SW 1271 (cell line): ENCODE results near the gene ISCU.
"Not testable (repeated sequence)": the region's sequence is repeated elsewhere in the genome, so short reads cannot be mapped to it uniquely, and the experiment has no call there.

Experiments used
- DNase-seq, 2 experiments: peaks; one replicate each; lab custom pipeline; 2025; lab: John Stamatoyannopoulos, UW

ISCU gene

GRCh38 chr12:108589028-108589839, 26.8 kb downstream of the ISCU start:
- no peak for DNase-seq

- no peak for DNase-seq
Measured at GRCh38 chr12:108589840-108590229, 27.4 kb downstream of the ISCU start.

GRCh38 chr12:108590463-108590862, 28.1 kb downstream of the ISCU start:
- DNase-seq: not testable (repeated sequence)

GRCh38 chr12:108591267-108591980, 29.0 kb downstream of the ISCU start:
- DNase-seq: no peak

GRCh38 chr12:108592033-108592909, 29.9 kb downstream of the ISCU start:
- no peak for DNase-seq

- no peak for DNase-seq
Measured at GRCh38 chr12:108594323-108594903, 32.0 kb downstream of the ISCU start.

- DNase-seq: no peak
Measured at GRCh38 chr12:108594960-108595710, 32.7 kb downstream of the ISCU start.

- DNase-seq: no peak
Measured at GRCh38 chr12:108595711-108596647, 33.6 kb downstream of the ISCU start.

- DNase-seq: no peak
Measured at GRCh38 chr12:108596854-108597558, 34.6 kb downstream of the ISCU start.

GRCh38 chr12:108597559-108598471, 35.4 kb downstream of the ISCU start, which contains the start of gene TMEM119:
Gene TMEM119 (minus strand): TSS chr12:108598084. CDS start chr12:108592383, 5,701 bp downstream.
- no peak for DNase-seq

- DNase-seq: no peak
Measured at GRCh38 chr12:108598553-108599250, 36.3 kb downstream of the ISCU start.

GRCh38 chr12:108599541-108599940, 37.1 kb downstream of the ISCU start:
- DNase-seq: no peak

- no peak for DNase-seq
Measured at GRCh38 chr12:108599948-108600701, 37.7 kb downstream of the ISCU start.

GRCh38 chr12:108600702-108601007, 38.3 kb downstream of the ISCU start:
- DNase-seq: no peak

GRCh38 chr12:108602209-108602705, 39.9 kb downstream of the ISCU start:
- no peak for DNase-seq

- DNase-seq: no peak
Measured at GRCh38 chr12:108602976-108603704, 40.7 kb downstream of the ISCU start.
